K562 (cell line): Measurements from ENCODE around the gene BIRC6. TPM values are rescaled to one million over a fixed set of nuclear protein-coding genes. Genes with fewer than 3 reads are reported as not detected.

Source experiments
- BMI1 ChIP-seq: fragments of 150-350 bp; IDR thresholded peaks from 2 replicates; pipeline ENCODE4 v1.6.1; 2014; ENCODE audit warnings: low read length
- CEBPG ChIP-seq, 3 experiments: fragments of 200-800 bp in 1 of 3; sonication (Bioruptor generic) in 1 of 3; sonication (generic) in 1 of 3; formaldehyde crosslinking in 1 of 3; IDR thresholded peaks in 2 of 3; conservative IDR thresholded peaks in 1 of 3; 2 replicates each; pipeline versions ENCODE4 v1.6.1 to v1.8.0; 2016 to 2022; ENCODE audit warnings: missing compliant biosample characterization in 2 of 3, missing genetic modification characterization in 2 of 3, mild to moderate bottlenecking in 1 of 3, missing genetic modification reagents in 1 of 3
- CTCFL ChIP-seq: IDR thresholded peaks from 2 replicates; pipeline ENCODE4 v1.6.1; 2011; ENCODE audit warnings: borderline replicate concordance, low read depth, mild to moderate bottlenecking, moderate library complexity, low read length; ENCODE audit not compliant: insufficient read depth, poor library complexity, severe bottlenecking
- FOXA3 ChIP-seq, 2 experiments: fragments of 450-650 bp in 1 of 2; sonication (generic) in 1 of 2; formaldehyde crosslinking; IDR thresholded peaks in 1 of 2; conservative IDR thresholded peaks in 1 of 2; 2 replicates each; pipeline versions ENCODE4 v1.4.0 to v1.8.0; 2020 to 2022; ENCODE audit warnings: mild to moderate bottlenecking in 2 of 2, missing genetic modification reagents in 1 of 2
- MAFF ChIP-seq: IDR thresholded peaks from 2 replicates; pipeline ENCODE4 v1.6.1; 2012; ENCODE audit warnings: low read length, improper control_type of control experiment
- MTA3 ChIP-seq: fragments of 450-650 bp; formaldehyde crosslinking; IDR thresholded peaks from 2 replicates; pipeline ENCODE4 v1.6.1; 2017; ENCODE audit warnings: mild to moderate bottlenecking, borderline replicate concordance
- NR3C1 ChIP-seq: sonication (generic); formaldehyde crosslinking; IDR thresholded peaks from 2 replicates; pipeline ENCODE4 v1.8.1; 2022; ENCODE audit warnings: missing genetic modification reagents
- SMARCA4 ChIP-seq: fragments of 450-650 bp; IDR thresholded peaks from 2 replicates; pipeline ENCODE4 v1.6.1; 2016
- SNIP1 ChIP-seq: fragments of 450-650 bp; IDR thresholded peaks from 2 replicates; pipeline ENCODE4 v1.7.1; 2017; ENCODE audit warnings: low read depth, mild to moderate bottlenecking
- TBP ChIP-seq: optimal IDR thresholded peaks from 2 replicates; pipeline ENCODE3; 2011; ENCODE audit warnings: low read depth, low read length, improper control_type of control experiment
- TEAD1 ChIP-seq, 2 experiments: fragments of 450-650 bp in 1 of 2; sonication (generic) in 1 of 2; formaldehyde crosslinking; IDR thresholded peaks; 2 replicates each; pipeline versions ENCODE4 v1.4.0 to v1.8.0; 2020 to 2022; ENCODE audit warnings: mild to moderate bottlenecking in 2 of 2, missing genetic modification reagents in 1 of 2
- ZBTB17 ChIP-seq: fragments of 450-650 bp; formaldehyde crosslinking; IDR thresholded peaks from 2 replicates; pipeline ENCODE4 v1.4.0; 2020; ENCODE audit warnings: mild to moderate bottlenecking
- ZFP36 ChIP-seq: fragments of 150-350 bp; IDR thresholded peaks from 2 replicates; pipeline ENCODE4 v1.6.1; 2018; ENCODE audit warnings: low read length, low read depth; ENCODE audit not compliant: partially characterized antibody
- ZNF518B ChIP-seq: fragments of 250-450 bp; sonication (Bioruptor Pico); IDR thresholded peaks from 2 replicates; pipeline ENCODE4 v1.5.0; 2021; ENCODE audit warnings: mild to moderate bottlenecking, moderate library complexity
- ZNF695 ChIP-seq: fragments of 450-650 bp; formaldehyde crosslinking; IDR thresholded peaks from 2 replicates; pipeline ENCODE4 v1.4.0; 2020; ENCODE audit warnings: mild to moderate bottlenecking, moderate library complexity
- ZNF696 ChIP-seq: fragments of 250-450 bp; sonication (Bioruptor Pico); conservative IDR thresholded peaks from 2 replicates; pipeline ENCODE4 v1.4.0; 2020; ENCODE audit warnings: mild to moderate bottlenecking, moderate library complexity
- ZNF707 ChIP-seq: fragments of 250-450 bp; sonication (Bioruptor Pico); conservative IDR thresholded peaks from 2 replicates; pipeline ENCODE4 v1.8.0; 2022; ENCODE audit warnings: inconsistent platforms, mild to moderate bottlenecking, moderate library complexity
- polyA plus RNA-seq, 8 experiments: library from polyadenylated mRNA; depleted of rRNA in 4 of 8; stranded (reverse) in 5 of 8; unstranded in 3 of 8; fragments of >200 nt; fragmentation: Nextera tagmentation in 2 of 8; fragmentation: Illumina TruSeq in 1 of 8; extraction: Ambion mirVana in 2 of 8; extraction: Trizol in 1 of 8; gene quantifications; 2 replicates each; pipeline versions ENCODE4 v1.2.1 to v1.2.3, GENCODE V29; 2011 to 2014; ENCODE audit warnings: inconsistent platforms in 1 of 8, missing spikeins in 1 of 8
- total RNA-seq, 7 experiments: library from RNA; depleted of rRNA in 6 of 7; stranded (reverse); fragments of >200 nt in 6 of 7; fragmentation: Illumina TruSeq in 2 of 7; extraction: Trizol in 2 of 7; gene quantifications; 2 replicates each; pipeline versions ENCODE4 v1.2.1 to v1.2.3, GENCODE V29; 2011 to 2021; ENCODE audit warnings: low replicate concordance in 1 of 7
- TF ChIP-seq, protein P1 (sequence below): fragments of 450-650 bp; IDR thresholded peaks from 2 replicates; pipeline ENCODE4 v1.6.1; 2016; ENCODE audit warnings: mild to moderate bottlenecking
- TF ChIP-seq, protein P2 (sequence below): fragments of 250-450 bp; sonication (Bioruptor Pico); IDR thresholded peaks from 2 replicates; pipeline ENCODE4 v1.8.0; 2022; ENCODE audit warnings: inconsistent platforms, mild to moderate bottlenecking, moderate library complexity, borderline replicate concordance

BIRC6 gene
- total and polyA plus RNA-seq, 9 of the 15 experiments (the other 6 are each of a cell fraction or from before 2014, with no cell fraction given), result 18.8 to 110 (median 49.8) TPM

GRCh38 chr2:32647180-32647651 lies 290.4 kb downstream of the BIRC6 start (continued):
- TF ChIP-seq MAFF (no peak), FOXA3 (CRISPR knock-in tag; conservative IDR thresholded peaks at IDR 0.05 in 1 of 2, IDR thresholded peaks at IDR 0.05 in 1 of 2) (no peak), CEBPG (CRISPR knock-in tag; IDR thresholded peaks at IDR 0.05) (no peak; the same call in 1 of the 2 replicates), CEBPG (tag; conservative IDR thresholded peaks at IDR 0.05 in 1 of 2, IDR thresholded peaks at IDR 0.05 in 1 of 2) (peak; percentile 86 to 92), ZNF696 (no peak), MTA3 (no peak), CTCFL (no peak), ZNF707 (no peak), SNIP1 (no peak), TEAD1 (CRISPR knock-in tag; IDR thresholded peaks at IDR 0.05) (no peak), NR3C1 (CRISPR knock-in tag) (no peak), BMI1 (no peak), ZBTB17 (CRISPR knock-in tag) (no peak), TBP (no peak), ZNF695 (no peak), ZNF518B (CRISPR knock-in tag) (no peak), SMARCA4 (peak; percentile 29; the same call in 1 of the 2 replicates), ZFP36 (no peak)
- TF ChIP-seq, protein P1, sequence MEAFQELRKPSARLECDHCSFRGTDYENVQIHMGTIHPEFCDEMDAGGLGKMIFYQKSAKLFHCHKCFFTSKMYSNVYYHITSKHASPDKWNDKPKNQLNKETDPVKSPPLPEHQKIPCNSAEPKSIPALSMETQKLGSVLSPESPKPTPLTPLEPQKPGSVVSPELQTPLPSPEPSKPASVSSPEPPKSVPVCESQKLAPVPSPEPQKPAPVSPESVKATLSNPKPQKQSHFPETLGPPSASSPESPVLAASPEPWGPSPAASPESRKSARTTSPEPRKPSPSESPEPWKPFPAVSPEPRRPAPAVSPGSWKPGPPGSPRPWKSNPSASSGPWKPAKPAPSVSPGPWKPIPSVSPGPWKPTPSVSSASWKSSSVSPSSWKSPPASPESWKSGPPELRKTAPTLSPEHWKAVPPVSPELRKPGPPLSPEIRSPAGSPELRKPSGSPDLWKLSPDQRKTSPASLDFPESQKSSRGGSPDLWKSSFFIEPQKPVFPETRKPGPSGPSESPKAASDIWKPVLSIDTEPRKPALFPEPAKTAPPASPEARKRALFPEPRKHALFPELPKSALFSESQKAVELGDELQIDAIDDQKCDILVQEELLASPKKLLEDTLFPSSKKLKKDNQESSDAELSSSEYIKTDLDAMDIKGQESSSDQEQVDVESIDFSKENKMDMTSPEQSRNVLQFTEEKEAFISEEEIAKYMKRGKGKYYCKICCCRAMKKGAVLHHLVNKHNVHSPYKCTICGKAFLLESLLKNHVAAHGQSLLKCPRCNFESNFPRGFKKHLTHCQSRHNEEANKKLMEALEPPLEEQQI, result no peak
- TF ChIP-seq, protein P2, sequence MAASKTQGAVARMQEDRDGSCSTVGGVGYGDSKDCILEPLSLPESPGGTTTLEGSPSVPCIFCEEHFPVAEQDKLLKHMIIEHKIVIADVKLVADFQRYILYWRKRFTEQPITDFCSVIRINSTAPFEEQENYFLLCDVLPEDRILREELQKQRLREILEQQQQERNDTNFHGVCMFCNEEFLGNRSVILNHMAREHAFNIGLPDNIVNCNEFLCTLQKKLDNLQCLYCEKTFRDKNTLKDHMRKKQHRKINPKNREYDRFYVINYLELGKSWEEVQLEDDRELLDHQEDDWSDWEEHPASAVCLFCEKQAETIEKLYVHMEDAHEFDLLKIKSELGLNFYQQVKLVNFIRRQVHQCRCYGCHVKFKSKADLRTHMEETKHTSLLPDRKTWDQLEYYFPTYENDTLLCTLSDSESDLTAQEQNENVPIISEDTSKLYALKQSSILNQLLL (CRISPR knock-in tag), result no peak
